Activated CD4-positive, alpha-beta T cell treated with anti-CD3 and anti-CD28 coated beads, Interleukin-2, amount 50 U/mL, for 24 hours (primary cell): Measurements from ENCODE around the gene CALHM2.

Experiments used
- DNase-seq, 2 donors: peaks; one replicate each; pipeline ENCODE4 v3.0.0-alpha.2; 2020; ENCODE audit warnings: low read depth in 1 of 2, low spot score in 1 of 2

The CALHM2 gene

DNA sequence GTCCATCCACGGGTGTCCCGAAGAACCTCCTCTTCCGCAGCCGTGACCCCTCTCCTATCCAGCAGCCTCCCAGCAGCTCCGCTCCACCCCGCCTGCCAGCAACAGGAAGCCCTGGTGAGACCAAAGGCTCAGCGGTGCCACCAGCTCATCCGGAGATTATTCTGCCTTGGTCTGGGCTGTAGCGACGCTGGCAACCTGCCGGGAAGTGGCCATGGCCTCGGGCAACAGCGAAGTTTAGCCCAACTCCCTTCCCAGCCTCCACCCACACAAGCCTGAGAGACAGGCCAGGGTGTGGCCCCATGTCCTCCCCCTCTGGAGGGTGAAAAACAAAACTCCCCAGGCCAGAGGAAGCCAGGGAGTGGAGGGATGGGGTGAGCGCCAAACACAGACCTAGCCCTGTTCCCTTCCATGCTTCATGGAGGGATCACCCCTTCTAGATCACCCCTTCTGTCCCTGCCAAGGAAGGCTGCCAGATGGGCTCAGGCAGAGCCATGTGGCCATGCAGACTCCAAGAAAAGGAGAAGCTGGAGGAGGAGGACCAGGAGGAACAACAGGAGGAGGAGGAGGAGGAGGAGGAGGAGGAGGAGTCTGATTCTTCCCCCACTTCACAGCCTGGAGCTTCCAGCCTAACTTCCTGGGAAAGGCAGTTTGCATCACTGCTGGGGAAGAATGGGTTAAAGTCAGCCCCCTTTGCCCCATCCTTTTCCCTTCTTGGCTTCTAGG is 918 bp downstream of the CALHM2 start:
- peak in 1 of 2 donors; percentile 19 for DNase-seq

DNA sequence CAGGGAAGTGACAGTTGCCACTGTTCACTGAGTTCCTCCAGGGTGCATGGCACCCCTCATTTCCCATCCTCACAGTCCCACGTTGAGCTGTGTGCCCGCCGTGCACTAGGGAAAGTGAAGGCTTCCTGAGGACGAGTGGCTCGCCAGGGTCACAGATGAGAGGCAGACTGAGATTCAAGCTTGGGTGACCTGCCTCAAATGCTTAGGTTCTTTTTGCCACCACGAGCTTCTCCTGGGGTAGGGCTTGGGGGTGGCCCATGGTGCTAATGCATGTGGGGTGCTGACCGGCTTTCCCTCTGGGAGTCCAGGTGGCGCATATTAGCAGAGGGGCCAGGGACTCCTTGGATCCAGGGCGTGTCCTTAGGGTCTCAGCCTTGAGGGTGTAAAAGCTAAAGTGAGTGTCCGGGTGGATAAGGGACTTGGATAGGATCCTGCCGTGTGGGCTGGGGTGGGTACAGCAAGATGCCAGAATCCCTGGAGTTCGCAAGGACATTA is 1.9 kb downstream of the CALHM2 start:
- DNase-seq = no peak

DNA sequence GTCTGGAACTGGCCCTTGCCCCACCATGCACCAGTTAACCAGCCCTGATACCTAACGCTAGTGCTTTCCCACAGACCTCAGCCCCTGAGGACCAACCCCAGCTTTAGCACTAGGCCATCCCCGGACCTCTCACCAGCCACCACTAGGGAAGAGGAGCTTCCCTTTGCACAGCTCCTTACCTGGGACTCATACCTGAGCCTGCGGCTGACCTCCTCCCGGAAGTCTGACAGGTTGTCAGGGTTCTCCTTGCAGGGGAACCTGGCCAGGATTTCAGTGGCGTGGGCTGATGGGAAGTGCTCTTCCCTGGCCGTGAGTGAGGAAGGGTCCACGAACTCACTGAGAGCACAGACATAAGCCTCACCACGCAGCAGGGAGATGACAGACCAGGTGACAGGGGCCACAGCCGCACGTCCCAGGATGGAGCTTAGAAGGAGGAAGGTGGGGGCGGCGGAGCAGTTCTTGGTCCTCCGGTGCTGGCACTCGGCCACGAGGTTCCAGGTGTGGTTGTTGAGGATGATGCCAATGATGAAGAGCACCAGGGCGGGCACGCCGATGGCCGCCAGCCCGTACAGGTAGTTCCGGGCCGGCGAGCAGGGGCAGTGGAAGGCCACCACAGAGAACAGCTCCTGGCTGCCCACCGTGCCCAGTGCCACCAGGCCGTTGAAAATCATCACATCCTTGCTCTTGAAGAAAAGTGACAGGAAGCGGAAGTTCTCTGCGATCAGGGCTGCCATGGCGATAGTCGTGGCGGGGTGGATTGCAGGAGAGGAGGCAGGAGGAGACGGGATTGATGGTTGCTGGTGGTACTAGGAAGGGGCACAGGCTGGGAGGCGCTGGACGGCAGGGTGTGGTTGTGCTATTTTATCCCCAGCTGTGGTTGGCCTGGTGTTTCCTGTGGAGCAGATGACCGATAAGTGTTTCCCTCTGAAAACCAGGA is 2.7 kb downstream of the CALHM2 start:
- no peak for DNase-seq

DNA sequence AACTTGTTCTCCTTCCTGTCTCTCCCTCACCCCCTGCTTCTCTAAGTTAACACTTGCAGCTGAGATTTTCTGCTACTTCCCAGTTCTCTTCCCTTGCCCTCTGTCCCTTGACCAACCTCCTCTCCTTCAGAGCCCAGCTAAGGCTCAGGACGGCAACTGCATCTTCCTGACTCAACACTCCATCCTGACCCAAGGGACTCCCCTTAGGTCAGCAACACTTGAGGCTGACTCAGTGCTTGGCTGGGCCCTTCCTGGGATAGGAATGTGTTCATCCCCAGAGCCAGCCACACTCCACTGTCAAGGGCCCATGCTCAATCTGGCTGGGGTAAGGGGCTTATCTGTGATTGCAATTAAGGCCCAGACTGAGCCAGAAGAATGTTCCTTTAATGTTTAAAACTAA is 3.4 kb downstream of the CALHM2 start:
- DNase-seq = no peak

DNA sequence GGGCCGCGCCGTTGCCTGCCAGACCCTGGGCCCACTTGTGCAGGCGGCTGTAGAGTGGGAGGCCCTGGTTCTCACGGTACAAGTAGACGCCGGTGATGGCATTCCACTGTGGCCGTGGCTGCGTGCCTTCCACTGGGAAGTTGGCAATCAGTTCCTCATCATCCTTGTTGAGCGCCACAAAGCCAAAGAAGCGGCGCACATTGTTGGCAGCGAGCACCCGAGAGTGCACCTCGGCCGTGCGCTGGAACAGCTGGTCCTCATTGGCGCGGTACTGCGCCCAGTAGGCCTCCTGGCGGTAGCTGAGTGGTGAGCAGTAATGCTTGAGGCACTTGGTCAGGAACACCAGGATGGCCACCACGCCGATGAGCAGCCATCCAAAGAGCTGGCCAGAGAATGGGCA is 5.0 kb downstream of the CALHM2 start:
- no peak for DNase-seq

DNA sequence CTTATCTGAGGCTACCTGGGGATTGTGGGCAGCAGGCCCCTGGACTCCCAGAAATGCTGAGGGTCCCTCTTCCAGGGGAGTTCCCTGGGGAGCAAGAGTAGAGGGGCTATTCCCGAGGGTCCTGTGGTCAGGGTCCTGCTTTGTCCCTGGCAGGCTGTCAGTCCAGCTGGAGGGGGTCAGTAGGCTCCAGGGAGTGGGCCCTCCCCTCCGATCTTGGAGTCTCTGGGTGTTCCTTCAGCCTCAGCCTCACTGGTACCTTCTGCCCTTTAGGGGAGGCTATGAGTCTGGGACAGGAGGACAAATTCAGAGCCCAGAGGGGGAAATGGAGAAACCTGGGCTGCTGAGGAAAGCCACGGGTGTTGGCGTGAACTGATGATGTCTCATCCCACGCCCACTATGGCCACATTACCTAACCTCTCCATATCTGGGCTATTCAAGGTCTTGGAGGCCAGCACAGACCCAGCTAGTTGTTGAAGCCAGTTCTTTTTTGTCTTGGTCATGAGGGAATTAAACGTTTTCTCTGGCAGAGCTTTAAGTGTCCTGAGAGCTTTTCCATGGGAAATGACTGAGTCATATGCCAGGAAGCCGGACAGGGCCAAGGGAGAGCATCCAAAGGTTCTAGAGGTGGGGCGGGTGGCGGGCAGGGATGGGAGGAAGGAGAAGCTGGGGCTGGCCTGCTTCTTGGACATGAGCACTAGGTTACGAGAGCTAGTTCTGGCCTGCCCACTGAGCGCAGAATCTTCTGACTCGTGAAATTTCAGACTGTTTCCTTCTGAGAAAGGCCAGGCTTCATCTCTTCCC is 6.2 kb downstream of the CALHM2 start:
- DNase-seq = no peak

DNA sequence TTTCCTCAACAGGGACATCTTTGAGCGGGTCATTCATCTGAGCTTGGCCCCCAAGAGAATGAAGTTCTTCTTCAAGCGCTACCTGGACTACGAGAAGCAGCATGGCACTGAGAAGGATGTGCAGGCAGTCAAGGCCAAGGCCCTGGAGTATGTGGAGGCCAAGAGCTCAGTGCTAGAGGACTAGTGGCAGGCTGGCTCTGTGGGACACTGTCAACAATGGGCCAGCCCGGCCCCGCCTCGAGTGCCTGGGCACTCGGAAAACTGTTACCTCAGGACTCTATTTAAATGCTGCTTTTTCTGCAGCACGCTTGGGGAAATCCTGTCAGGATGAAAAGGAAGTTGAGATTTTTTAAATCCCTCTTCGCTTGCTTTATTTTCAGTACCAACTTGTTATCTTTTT is 6.8 kb downstream of the CALHM2 start:
- no peak for DNase-seq

DNA sequence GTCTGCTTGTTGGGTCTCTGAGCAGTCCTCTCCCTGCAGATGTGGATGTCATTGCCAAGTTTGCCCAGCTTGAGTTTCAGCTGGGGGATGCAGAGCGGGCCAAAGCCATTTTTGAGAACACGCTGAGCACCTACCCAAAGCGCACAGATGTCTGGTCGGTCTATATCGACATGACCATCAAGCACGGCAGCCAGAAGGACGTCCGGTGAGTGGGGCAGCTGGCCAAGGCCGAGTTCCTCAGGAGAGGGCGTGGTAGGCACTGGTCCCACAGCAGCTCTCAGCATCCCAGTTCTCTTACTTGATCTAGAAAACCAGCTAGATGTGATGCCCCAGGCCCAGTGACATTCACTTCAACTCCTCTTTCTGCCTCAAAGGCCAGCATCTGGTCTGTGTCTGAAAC is 7.7 kb downstream of the CALHM2 start:
- no peak for DNase-seq

DNA sequence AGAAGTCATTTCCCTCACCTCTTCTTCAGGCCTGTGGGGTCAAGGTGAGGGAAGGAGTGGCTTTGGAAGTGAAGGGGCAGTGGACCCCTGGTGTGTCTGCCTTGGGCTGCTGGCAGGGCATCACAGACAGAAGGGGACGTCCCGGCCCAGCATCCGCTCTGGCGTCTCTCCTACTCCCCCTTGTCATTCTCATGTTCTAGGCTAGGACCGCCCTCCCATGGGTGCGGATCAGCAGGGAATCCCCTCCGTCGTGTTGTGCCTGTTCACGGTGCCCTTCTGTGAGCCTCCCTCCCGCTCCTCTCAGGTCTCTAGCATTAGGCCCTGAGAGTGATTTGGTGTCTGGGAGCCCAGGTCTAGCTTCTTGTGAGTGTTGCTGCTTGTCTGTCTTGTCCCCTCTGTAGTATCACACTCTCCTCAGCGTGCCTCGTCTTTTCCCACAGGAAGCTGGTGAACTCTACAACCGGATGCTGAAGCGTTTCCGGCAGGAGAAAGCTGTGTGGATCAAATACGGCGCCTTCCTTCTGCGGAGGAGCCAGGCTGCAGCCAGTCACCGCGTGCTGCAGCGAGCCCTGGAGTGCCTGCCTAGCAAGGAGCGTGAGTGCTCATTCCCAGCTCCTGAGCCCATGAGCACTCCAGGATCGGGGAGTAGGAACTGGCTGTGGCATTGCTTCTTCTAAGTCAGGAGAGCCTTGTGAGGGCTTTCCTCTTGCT is 8.5 kb downstream of the CALHM2 start:
- no peak for DNase-seq

DNA sequence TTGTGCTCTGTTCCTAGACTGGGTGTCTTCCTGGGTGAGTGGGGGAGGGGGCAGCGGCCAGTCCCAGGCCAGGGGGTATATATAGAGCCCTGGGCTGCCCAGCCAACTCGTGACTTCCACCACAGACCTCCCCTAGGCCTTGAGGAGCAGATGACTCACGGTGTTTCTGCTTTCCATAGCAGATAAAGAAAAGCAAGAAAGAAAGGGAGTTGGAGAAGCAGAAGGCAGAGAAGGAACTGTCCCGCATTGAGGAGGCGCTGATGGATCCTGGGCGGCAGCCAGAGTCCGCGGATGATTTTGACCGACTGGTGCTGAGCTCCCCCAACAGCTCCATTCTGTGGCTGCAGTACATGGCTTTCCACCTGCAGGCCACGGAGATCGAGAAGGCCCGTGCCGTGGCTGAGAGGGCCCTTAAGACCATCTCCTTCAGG is 10.1 kb downstream of the CALHM2 start:
- no peak for DNase-seq

DNA sequence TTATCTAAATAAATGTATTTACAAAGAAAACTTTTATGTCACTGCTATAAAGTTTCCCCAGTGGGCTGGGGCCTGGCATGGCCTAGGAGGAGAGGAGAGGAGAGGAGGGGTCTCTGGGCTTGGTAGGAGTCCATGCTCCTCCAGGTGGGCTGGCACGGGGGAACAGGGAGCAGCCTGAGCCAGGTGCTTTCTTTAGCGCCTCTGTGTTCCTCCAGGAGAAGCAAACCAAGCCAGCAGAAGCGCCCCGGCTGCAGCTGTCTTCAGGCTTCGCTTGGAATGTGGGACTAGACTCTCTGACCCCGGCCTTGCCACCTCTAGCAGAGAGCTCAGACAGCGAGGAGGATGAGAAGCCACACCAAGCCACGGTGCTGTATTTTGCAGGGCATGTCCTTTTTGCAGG is 10.6 kb downstream of the CALHM2 start:
- DNase-seq = no peak

DNA sequence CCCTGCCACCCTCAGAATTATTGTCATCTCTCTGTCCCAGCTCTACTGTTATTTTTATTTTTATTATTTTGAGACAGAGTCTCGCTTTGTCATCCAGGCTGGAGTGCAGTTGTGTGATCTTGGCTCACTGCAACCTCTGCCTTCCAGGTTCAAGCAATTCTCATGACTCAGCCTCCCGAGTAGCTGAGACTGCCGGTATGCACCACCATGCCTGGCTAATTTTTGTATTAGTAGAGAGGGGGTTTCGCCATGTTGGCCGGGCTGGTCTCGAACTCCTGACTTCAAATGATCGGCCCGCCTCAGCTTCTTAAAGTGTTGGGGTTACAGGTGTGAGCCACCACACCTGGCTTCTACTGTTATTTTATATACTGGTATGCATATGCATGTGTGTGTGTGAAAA is 11.0 kb downstream of the CALHM2 start:
- DNase-seq = no peak

DNA sequence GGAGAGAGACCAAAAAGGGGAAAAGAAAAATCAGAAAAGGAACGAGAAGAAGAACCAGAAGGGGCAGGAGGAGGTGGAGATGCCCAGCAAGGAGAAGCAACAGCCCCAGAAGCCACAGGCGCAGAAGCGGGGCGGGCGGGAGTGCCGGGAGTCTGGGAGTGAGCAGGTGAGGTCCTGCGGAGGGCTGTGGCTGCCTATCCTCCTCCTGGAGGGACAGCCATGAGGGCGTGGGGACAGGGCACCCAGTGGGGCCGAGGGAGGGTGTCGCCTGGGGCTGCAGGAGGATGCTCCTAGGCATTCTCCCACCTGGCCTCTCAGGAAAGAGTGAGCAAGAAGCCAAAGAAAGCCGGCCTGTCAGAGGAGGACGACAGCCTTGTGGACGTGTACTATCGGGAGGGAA is 11.8 kb downstream of the CALHM2 start:
- no peak for DNase-seq

DNA sequence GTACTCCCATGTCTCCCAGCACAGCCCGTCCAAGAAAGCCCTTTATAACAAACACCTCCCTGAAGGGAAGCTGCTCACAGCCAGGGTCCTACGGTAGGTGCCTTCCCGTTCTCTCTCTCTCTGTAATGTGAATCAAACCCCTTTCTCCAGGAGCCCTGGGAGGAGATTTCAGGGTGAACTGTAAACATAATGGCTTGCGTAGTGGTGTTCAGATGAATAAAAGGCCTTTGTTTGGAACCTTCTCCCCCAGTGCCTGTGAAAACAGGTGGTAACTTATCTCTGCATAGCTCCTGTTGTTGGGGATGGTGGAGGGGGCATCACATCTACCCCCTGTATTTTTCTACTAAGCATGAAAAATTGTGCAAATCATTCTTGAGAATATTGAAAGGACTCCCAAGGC is 12.4 kb downstream of the CALHM2 start:
- DNase-seq = no peak

DNA sequence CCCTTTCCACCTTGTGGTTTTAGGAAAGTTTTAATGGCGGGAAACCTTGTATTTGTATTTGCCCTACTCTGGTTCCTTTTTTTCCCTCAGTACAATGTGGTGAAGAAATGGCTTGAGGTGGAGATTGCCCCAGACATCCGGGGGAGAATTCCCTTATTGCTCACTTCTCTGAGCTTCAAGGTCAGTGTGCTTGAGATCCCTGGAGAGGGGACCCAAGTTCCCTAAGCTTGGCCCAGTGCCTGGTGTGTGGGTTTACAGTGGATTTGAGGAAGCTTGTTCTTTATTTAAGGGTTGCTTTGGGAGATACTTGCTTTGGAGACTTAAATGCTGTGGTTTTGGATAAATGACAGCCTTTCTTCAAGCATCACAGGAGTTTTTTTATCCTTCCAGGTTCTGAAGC is 18.3 kb downstream of the CALHM2 start:
- DNase-seq = no peak

DNA sequence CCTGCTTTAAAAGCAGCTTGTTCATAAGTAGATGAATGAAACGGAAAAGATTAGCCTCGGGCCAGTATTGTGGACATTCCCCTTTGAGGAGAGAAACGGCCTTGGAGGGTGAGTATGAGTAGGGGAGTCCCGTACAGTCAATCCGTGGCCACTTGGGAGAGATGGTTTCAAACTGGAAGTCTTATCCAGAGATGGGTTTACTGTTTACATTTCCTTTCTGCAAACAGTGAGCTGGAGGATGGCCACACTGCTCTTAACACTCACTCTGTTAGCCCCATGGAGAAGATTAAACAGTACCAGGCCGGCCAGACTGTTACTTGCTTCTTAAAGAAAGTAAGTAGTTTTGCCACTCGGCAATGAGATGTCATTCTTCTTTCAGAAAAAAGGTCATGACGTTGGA is 20.3 kb downstream of the CALHM2 start:
- no peak for DNase-seq

DNA sequence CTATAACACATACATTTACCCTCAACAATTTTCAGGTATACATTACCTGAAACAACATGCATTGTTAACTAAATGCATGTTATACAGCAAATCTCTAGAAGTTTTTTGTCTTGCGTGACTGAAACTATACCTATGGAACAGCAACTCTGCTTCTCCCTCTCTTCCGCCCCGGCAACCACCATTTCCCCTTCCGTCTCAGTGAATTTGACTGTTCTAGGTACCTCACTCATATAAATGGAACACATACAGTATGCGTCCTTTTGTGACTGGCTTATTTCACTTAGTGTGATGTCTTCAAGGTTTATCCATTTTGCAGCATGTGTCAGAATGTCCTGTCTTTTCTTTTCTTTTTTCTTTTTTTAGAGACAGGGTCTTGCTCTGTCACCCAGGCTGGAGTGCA is 22.5 kb downstream of the CALHM2 start:
- no peak for DNase-seq

DNA sequence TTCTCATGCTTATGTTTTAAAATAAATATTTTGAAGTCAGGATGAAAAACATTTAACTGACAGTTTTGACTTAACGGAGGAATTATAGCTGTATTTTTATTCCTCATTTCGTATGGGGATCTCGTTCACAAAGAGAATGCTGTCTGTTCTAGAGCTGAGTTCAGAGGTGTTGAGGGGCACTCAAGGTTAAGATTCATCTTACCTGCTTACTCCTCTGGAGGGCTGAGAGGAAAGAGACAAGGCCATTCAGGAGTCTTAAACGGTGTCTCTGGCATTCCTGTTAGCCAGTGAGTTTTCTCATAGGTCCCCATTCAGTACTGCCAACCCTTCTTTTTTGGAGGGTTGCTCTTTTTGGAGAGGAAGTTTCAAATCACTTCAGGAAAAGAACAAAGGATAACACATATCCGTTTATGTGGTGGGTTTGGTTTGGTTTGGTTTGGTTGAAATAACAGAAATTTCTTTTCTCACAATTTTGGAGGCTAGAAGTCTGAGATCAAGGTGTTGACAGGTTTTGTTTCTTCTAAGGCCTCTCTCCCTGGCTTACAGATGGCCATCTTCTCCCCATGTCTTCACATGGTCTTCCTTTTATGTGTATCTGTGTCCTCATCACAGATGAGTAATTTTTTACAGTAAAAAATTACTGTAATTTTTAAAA is 23.1 kb downstream of the CALHM2 start:
- DNase-seq = no peak

DNA sequence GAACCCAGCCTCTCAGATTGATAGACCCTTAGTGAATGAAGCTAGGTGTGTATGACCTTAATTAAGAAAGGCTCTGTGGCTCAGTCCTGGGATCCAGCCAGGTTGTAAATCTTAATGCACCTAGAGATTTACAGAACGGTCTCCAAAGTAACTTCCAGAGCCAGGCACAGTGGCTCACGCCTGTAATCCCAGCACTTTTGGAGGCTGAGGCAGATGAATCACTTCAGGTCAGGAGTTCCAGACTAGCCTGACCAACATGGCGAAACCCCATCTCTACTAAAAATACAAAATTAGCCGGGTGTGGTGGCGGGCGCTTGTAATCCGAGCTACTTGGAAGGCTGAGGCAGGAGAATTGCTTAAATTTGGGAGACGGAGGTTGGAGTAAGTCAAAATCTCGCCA is 24.3 kb downstream of the CALHM2 start:
- no peak for DNase-seq

DNA sequence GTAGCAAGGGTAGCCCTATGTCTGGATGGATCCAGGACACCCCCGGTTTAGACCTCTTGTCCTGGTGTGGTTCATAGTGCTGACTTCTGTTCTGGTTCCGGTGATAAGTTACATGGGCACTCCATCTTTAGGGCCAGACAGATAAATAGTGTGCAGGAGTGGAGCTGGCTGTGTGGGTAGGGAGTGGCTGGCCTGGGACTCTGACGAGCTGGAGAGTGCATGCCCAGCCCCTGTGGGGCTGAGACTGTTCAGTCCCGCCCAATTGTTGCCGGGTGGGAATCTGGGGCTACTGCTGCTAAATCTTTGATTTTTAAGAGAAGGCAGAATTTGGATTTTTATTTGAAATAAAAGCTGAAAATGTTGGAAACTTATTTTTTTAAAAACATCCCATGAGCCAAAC is 28.4 kb downstream of the CALHM2 start:
- no peak for DNase-seq
